GM21360 (cell line): Measurements from ENCODE around the gene RIMS3.
A peak's percentile ranks its signal among the peaks of the same experiment; 100 is the strongest.
"Not testable (repeated sequence)": the region's sequence is repeated elsewhere in the genome, so short reads cannot be mapped to it uniquely, and the experiment has no call there.

Source experiments
- ATAC-seq: cut with Tn5 transposase; IDR thresholded peaks from one replicate; pipeline ENCODE4 v1.9.1; 2021; ENCODE audit warnings: mild to moderate bottlenecking, moderate library complexity; ENCODE audit not compliant: unreplicated experiment

The RIMS3 gene

DNA sequence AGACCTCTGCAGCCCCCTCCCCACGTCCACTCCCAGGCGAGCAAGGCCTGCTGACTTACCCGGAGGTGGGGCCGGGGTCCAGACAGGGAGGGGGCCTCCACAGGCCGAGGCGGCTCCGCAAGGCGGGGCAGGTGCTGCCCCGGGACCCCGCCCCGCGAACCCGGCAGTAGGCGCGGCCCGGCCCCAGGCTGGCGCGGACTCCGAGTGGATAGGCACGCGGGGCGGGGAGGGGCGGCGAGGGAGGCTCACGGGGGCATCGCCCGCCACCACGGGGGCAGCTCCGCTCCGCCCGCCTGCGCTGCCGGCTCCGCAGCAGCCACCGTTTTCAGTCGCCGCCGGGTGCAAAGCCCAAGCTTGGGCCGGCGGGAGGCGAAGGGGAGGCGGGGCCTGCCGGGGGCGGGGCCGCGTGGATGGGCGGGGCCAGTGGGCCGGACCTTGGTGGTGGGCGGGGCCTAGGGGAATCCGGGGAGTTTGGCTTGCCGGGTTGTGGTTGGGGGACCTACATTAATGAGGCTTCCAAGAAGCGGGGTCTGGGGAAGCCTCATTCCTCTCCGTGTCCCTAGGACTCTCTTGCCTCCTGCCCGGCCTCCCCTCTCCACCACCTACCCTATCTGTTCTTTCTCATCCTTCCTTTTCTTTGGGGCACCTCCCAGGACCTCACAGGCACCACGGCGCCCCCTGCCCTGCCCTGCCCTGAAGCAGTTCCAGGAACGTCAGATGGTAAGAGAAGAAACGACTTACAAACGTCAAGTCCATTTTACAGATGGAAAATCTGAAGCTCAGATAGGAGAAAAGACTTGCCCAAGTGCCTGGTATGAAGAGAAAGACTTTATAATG, at the start of gene RIMS3:
TSS of gene RIMS3 (minus strand) at position 348 of the 837 bp plus-strand sequence. CDS start 23,757 bp downstream, outside the sequence.
- peak; percentile 60 for ATAC-seq

DNA sequence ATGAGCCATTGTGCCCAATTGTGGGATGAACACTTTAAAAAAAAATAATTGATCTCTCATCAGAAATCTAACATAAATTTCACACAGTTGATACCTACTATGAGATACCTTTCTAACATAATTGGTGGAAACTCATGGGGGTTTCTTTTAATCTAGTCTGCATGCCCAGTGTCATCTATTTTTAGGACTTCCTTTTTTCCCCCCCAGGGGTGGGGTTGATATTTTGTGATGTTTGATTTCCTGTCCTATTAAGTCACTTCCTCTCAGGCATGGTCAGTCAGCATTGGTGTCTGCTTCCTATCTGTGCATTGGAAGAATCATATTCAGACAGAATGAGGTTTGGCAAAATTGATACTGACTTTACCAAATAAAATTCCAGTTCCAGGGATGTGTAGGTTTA, 47.5 kb upstream of the RIMS3 start:
- ATAC-seq, result no peak

DNA sequence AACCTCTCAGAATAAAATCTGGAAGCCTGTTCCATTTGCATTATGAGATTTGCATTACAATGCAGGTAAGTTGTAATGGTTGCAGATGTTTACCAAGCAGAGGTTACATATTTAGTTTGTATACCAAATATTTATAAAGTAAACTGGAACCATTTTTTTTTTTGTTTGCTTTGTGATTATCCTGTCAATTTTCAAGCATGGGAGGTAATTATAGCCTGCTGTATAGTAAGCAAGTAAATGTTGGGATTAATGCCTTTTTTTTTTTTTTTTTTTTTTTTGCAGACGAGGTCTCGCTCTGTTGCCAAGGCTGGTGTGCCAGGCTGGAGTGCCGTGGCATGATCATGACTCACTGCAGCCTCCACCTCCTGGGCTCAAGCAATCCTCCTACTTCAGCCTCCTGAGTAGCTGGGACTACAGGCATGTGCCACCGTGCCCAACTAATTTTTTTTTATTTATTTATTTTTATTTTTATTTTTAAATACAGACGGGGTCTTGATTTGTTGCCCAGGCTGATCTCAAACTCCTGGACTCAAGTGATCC, 47.0 kb upstream of the RIMS3 start:
- ATAC-seq, result no peak

DNA sequence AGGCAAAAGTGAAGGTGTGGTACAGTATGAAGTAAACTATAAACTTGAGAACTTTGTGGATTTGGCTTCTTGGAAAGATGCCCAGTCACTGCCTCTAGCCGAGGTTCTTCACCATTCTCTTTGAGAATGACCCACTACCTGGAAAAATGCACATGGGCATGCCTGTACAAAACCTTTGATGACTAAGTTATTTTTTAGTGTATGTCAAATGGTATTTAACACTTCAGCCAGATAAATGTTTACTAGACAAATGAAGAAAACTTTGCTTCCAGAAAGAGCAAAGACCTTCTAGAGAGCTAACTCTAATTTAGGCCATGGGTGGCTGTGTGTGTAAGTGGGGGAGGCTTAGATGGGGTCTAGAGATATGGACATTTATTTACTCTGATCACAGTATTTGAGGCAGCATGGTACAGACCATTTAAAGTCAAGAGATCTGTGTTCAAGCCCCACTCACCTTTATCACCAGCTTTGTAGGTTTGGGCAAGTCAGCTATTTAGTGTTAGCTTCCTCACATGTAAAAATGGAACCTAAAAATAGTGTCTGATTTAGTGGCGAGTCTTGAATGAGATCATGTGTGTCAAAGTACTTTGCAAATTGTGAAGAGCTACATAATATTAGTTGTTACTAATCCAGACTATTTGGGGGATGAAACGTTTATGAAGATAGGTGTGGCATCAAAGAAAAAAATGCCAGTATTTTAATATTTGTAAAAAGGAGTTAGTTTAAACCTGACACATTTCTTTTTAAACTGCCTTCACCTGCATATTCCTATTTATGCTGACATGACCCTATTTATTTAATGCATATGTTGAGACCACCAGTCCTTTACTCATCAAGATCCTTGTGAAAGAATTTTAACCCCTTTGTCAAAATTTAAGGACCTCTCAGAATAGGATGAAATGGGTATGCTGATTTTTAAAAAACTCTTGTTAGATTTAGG, 46.3 kb upstream of the RIMS3 start:
- ATAC-seq, result no peak

DNA sequence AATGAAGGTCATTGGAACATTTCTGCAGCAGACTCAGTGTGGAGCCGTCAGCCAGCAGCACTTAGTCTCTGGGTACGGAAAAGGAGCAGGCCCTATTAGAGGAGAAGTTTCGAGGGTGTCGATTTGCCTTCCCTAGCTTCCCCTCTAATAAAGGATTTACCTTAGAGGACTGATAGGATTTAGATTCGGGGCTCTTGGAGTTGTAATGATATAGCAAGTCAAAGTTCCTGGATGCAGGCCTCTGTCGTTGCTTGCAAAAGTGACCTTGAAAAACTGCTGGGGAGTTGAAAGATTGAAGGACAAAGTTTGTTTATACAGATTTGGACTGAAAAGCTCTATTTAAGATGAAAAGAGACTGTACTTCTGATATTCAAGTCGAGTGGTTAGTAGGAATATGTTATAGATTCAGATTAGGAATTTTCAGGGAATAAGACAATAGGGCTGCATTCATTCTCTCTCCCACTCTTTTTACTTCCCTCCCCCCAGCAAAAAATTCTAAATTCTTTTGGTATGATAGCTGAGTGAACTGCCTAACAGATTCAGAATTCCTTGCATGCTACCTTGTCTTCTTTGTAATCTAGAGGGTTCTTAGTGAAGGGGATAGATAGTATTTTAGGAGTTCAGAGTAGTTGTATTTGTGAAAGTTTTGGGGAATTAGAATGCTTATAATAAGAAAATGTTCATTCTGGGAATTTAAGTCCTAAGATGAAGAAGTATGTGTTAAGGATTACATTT, 45.3 kb upstream of the RIMS3 start:
- ATAC-seq, result no peak

DNA sequence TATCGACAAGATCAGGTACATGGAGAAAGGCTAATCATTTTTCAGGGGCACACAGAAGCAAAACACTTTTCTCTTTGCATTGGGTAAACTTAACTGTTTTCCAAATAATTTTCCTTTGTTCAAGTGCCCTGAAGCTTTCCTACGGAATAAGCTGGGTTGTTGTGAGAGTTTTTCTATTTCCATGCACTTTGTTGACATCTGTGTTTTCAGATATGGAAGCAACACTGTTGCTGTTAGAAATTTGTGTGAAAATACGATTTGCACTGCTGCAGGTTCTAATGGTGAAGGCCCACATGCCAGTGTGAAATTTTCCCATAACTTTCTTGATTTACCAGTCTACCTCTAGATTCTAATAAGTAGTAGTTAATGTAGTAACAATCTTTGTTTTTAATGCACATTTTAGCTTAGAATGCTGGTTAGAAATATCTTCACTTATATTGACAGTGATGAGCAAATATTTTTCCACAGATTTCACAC, 44.4 kb upstream of the RIMS3 start:
- no peak for ATAC-seq

DNA sequence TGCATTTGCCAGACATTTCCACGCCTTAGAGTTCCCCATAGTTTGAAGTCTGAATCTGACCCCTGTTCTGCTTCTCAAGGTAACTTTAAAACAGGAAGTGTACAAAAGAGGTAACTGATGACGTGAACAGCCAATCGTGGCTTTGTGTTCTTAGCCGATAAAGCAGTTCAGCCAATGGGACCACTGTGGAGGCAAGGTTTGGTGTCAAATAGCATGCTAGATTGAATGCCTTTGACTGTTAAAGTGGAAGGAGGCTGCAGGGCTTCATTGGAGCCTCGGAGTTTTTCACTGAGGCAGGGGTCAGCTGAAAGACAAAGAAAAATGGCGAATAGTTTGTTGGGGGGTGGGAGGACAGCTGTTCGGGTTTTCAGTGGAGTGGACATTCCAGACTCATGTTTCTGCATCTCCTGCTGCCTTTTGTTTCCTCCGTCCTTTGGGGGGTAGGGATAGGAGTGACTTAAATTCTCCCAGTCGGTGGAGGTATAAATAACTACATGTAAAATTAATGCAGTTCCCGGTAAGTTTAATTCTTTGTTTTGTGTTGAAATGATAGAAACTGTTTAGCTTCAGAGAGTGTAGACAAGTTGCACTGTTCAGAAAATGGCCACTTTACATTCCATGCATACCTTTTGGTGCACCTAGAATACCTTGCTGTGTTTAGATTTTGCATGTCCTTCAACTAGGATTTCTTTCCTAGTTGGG, 43.8 kb upstream of the RIMS3 start:
- ATAC-seq, result peak; percentile 79

DNA sequence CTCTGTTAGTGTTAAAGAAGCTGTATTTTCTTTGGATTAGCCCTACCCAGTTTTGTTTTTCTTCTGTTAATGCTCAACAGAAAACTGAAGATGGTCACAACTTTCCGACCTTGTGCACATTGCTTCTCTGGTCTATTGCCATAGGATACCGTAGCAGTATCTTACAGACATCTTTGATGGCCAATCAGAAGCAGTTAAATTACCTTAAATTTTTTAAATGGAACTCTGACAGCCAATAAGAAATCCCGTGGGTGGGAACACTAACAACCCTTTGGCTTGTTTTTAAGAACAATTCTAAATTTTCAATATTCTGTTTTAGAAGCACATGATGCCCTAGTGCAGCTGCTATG, 43.2 kb upstream of the RIMS3 start:
- peak; percentile 53 for ATAC-seq

DNA sequence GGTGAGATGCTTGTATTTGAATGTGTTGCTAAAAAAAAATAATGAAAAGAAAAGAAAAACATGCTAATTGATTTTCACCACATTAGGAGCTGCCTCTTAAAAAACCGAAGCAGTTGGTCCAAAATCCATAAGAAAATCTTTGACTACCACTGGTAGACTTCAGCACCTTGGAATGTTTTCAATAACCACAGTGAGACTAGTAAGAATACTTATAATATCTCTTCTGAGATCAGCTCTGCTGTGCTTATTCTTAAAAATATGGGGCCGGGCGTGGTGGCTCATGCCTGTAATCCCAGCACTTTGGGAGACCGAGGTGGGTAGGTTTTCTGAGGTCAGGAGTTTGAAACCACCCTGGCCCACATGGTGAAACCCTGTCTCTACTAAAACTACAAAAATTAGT, 41.1 kb upstream of the RIMS3 start:
- no peak for ATAC-seq

DNA sequence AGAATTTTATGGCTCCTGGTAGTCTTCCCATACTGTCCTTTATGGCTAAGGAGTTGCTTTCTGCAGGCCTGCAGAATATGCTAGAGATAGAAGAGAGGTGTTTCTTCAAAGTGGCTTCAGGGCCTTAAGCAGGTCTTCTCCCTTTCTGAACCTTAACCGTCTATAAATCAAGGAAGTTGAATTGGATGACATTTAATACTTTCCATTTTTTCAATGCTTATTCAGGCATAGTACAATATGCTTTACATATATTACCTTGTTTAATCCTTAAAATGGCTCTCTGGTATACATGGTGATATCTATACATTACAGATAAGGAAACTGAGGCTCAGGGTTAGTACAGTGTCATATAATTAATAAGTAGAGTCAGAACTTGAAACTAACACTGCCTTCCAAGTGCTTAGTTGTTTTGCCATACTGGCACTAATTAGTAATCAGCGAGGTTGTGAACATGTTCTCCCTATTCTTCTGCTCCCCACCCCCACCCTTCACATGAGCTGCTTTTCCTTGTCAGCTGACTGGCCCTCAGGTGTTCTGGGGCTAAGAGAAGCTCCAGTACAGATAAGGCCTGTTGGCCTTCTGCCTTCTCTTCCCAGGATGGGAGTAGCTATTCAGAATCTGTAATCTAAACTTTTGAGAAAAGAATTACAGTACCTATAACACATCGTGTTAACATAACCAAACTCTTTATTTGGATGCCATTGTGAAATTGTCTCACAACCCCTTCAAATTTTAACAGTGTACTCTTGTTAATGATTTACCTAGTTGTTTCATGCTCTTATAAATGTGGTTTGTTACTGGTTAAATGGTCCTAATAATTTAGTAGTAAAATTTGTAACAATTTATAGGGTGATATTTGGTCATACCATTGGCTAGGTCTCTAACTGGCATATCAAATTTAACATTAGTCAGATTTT, 39.6 kb upstream of the RIMS3 start:
- no peak for ATAC-seq

DNA sequence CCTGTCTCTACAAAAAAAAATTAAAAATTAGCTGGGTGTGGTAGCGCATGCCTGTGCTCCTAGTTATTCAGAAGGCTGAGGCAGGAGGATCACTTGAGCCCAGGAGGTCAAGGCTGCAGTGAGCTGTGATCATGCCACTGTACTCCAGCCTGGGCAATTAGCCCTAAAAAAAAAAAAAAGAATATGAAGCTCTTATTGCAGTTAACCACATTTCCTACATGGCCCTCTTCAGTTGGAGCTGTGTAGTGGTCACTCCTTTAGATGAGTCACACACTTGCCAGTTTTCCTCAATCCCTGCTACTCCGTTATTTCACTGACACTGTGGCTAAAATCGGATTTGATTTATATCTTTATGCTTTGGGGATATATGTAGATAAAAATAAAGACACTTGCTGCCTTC, 37.8 kb upstream of the RIMS3 start:
- ATAC-seq, result no peak

DNA sequence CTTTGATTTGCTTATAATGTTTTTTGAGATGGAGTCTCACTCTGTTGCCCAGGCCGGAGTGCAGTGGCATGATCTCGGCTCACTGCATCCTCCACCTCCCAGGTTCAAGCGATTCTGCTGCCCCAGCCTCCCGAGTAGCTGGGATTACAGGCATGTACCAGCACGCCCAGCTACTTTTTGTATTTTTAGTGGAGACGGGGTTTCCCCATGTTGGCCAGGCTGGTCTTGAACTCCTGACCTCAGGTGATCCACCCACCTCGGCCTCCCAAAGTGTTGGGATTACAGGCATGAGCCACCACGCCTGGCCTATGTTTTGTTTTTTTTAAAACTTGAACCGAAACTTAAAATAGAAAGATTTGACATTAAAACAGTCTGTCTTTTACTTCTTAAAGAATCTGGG, 37.3 kb upstream of the RIMS3 start:
- not testable (repeated sequence) for ATAC-seq

DNA sequence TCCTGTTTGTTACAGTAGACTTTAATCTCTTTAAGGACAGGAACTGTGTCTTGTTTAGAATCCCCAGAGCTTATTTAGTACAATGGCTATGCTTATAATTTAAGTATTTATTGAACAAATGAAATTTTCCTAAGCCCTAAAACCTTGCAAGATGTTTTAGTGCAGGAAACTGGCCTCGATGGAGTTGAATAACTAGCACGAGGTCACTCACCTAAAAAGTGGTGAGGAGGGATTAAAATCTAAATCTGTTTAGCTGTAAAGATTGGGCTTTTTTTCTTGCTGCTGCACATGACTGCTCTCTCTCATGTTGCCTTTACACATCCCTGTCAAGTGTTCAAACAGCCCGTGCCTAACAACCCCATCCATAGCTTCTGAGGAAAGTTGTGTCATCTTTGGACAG, 36.2 kb upstream of the RIMS3 start:
- ATAC-seq, result no peak

DNA sequence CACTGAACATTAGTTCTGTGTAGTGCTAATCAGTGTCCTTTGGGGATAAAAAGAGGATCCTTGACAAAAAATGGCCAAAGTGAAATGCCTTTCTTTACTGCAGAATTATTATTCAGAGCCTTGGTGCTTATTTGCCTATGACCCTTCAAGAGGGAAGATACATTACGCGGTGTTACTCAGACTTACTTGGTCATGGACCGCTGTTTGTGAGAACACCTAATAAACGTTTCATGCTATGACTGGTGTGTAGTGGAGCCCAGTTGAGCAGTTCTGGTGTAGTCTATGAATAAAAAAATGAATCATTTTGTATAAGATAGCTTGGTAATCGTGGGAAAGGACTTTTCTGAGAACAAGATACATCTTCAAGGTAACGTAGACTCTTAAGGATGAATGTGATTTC, 34.3 kb upstream of the RIMS3 start:
- ATAC-seq, result peak; percentile 65

DNA sequence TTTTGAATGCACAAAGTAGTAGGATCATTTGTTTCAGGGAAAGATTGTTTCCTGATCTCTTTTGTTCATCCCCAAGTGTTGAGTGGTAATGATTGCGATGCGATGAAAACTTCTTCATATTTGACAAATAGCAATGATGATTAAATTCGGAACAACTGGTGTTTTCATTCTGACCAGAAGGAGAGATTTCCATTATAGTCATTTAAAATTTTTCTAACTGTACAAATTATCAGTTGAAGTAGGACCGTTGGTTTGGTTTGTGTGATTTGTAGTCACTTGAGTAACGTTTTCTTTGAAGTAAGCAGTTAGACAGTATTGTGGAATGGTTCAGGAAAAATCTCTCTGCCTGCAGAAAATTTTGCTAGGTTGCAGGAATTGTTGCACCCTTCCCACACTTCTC, 32.0 kb upstream of the RIMS3 start:
- ATAC-seq, result no peak

DNA sequence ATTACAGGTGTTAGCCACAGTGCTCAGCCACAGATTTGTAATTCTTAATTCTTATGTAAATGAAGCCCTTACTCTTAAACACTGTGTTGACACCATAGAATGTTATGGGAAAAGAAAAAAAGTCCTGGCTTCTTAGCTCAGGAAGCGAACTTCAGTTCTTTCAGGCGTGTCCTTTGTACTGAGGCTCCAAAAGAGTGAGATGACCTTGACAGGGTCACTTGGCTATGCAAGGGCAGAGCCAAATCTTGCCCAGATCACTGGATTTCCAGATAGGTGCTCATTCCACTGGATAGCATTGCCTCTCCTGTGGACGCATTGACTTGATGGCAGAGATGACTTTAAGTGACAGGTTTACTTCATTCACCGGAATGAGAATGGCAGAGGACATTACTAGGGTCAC, 30.8 kb upstream of the RIMS3 start:
- no peak for ATAC-seq

DNA sequence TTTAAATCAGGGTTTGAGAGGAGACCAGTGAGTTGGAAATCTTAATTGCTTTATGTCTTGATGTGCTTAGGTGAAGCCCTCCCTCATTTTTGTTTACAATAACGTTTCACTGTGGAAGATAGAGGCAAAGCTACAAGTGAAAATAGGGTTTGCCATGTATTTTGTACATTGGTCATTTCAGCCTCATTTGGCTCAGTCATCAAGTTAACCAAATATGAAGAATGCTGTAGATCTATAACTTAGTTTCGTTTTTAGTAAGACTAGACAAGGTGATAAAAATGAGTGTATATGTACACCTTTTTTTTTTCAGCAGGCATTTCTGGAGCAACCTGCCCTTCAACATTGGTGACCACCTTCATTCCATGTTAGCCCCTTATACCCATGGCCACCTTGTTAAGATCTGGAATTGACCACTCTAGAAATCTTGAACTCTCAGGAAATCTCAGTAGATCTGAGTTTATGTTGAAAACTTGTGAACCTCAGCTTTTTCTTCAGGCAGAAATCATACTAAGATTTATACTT, 28.9 kb upstream of the RIMS3 start:
- no peak for ATAC-seq

DNA sequence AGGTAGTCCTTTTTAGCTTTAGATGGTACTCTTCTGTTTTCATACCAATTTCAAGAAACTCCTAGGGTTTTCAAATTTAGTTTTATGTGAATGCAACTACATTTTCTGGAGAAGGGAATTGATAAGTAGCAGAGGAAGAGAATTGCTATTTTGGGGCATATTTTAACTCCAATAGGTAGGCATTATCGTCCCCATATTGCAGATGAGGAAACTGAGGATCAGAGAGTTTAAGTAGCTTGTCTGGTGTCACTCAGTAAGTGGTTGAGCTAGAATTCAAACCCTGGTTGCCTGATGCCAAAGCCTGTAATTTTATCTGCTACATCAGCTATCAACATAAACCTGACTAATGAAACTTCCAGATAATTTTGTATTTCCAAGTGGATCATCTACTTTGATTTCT, 27.9 kb upstream of the RIMS3 start:
- ATAC-seq, result no peak

DNA sequence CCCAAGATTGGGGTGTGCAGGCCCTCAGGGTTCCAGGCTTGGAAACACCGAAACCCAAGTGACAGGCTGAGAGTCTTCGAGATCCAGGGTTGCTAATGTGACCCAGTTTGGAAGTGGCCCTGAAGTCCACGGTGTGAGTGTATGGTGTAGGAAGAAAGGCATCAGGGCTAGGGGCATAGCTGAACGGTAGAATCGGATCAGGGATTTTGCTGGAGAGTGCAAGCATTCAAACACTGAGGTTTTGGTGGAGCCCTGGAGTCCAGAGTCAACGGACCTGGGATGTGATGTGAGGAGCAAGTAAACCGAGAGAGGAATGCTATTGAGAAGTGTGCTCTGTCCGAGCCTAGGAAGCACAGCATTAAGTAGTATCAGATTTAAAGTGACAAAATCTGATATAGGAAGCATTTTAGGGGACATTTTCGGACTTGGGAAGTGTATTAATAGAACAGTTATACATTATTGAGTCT, 27.0 kb upstream of the RIMS3 start:
- ATAC-seq, result peak; percentile 11
